Measurements from ENCODE around the gene KCND2. TPM values are rescaled to one million over a fixed set of nuclear protein-coding genes. Genes with fewer than 3 reads are reported as not detected.

Gene KCND2
- total and polyA plus RNA-seq, 2 experiments from 2014 or later, result 0.45 to 2.2 TPM

GRCh38 chr7:120505770-120506169, 232.8 kb downstream of the KCND2 start:
- TF ChIP-seq, protein P1, sequence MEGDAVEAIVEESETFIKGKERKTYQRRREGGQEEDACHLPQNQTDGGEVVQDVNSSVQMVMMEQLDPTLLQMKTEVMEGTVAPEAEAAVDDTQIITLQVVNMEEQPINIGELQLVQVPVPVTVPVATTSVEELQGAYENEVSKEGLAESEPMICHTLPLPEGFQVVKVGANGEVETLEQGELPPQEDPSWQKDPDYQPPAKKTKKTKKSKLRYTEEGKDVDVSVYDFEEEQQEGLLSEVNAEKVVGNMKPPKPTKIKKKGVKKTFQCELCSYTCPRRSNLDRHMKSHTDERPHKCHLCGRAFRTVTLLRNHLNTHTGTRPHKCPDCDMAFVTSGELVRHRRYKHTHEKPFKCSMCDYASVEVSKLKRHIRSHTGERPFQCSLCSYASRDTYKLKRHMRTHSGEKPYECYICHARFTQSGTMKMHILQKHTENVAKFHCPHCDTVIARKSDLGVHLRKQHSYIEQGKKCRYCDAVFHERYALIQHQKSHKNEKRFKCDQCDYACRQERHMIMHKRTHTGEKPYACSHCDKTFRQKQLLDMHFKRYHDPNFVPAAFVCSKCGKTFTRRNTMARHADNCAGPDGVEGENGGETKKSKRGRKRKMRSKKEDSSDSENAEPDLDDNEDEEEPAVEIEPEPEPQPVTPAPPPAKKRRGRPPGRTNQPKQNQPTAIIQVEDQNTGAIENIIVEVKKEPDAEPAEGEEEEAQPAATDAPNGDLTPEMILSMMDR (IDR thresholded peaks at IDR 0.05; ENCODE audit: low read depth, low read length), result no peak
- no peak for DNase-seq (ENCODE audit: low read depth in 1 of 2, low spot score in 1 of 2)
- Histone ChIP-seq H3K27me3 (no peaks in the 10 kb centered on the region), H3K4me1 (ENCODE audit: low read depth) (no peaks in the 10 kb centered on the region), H3K36me3 (no peaks in the 10 kb centered on the region), H3K27ac (no peak overlapping the region), H3K9me3 (ENCODE audit: low read depth) (no peaks in the 10 kb centered on the region), H3K4me3 (no peak overlapping the region)

DNA sequence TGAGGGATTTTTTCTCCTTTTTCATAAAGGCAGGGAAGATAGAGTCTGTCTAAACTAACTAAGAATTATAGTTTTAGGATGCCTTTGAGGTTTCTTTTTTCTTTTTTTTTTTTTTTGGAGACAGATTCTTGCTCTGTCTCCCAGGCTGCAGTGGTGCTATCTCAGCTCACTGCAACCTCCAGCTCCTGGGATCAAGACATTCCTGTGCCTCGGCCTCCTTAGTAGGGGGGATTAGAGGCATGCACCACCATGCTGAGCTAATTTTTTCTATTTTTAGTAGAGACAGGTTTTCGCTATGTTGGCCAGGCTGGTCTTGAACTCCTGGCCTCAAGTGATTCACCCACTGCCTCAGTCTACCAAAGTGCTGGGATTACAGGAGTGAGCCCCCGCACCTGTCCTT, 239.7 kb downstream of the KCND2 start:
- Histone ChIP-seq H3K36me3 (no peaks in the 10 kb centered on the region), H3K27me3 (no peaks in the 10 kb centered on the region), H3K4me1 (ENCODE audit: low read depth) (no peaks in the 10 kb centered on the region), H3K27ac (no peak overlapping the region), H3K9me3 (ENCODE audit: low read depth) (no peaks in the 10 kb centered on the region), H3K4me3 (no peak overlapping the region)
- TF ChIP-seq, protein P1 (IDR thresholded peaks at IDR 0.05; ENCODE audit: low read depth, low read length), result no peak
- DNase-seq (ENCODE audit: low read depth in 1 of 2, low spot score in 1 of 2), result no peak

- Histone ChIP-seq H3K27ac (no peak overlapping the region), H3K36me3 (no peaks in the 10 kb centered on the region), H3K4me3 (no peak overlapping the region), H3K27me3 (no peaks in the 10 kb centered on the region), H3K4me1 (ENCODE audit: low read depth) (no peaks in the 10 kb centered on the region), H3K9me3 (ENCODE audit: low read depth) (no peaks in the 10 kb centered on the region)
- TF ChIP-seq, protein P1 (IDR thresholded peaks at IDR 0.05; ENCODE audit: low read depth, low read length), result no peak
- no peak for DNase-seq (ENCODE audit: low read depth in 1 of 2, low spot score in 1 of 2)
Observed at GRCh38 chr7:120519224-120519623, 246.2 kb downstream of the KCND2 start.

GRCh38 chr7:120521761-120522737, 249.1 kb downstream of the KCND2 start:
- no peaks in the 10 kb centered on the region for H3K4me1 ChIP-seq (ENCODE audit: low read depth)
- no peaks in the 10 kb centered on the region for H3K27me3 ChIP-seq
- H3K36me3 ChIP-seq, result no peaks in the 10 kb centered on the region
- H3K27ac ChIP-seq, result no peak overlapping the region
- no peaks in the 10 kb centered on the region for H3K9me3 ChIP-seq (ENCODE audit: low read depth)
- no peak for DNase-seq (ENCODE audit: low read depth in 1 of 2, low spot score in 1 of 2)
- TF ChIP-seq, protein P1 (IDR thresholded peaks at IDR 0.05; ENCODE audit: low read depth, low read length), result no peak
- H3K4me3 ChIP-seq, result no peak overlapping the region

- H3K36me3 ChIP-seq, result no peaks in the 10 kb centered on the region
- no peaks in the 10 kb centered on the region for H3K9me3 ChIP-seq (ENCODE audit: low read depth)
- TF ChIP-seq, protein P1 (IDR thresholded peaks at IDR 0.05; ENCODE audit: low read depth, low read length), result no peak
- H3K27ac ChIP-seq, result no peak overlapping the region
- no peak overlapping the region for H3K4me3 ChIP-seq
- H3K27me3 ChIP-seq, result no peaks in the 10 kb centered on the region
- no peaks in the 10 kb centered on the region for H3K4me1 ChIP-seq (ENCODE audit: low read depth)
- no peak for DNase-seq (ENCODE audit: low read depth in 1 of 2, low spot score in 1 of 2)
Observed at GRCh38 chr7:120523985-120524384, 251.0 kb downstream of the KCND2 start.
